Astrocyte (in vitro differentiated cells and primary cell): ENCODE measurements around the gene TOR1A.

Experiments used
- EZH2 ChIP-seq: IDR thresholded peaks from 2 replicates; pipeline ENCODE4 v1.6.1; 2012; ENCODE audit warnings: mild to moderate bottlenecking, low read length, inconsistent platforms; ENCODE audit not compliant: insufficient read depth
- TF ChIP-seq, protein P1 (sequence below): IDR thresholded peaks from 2 replicates; pipeline ENCODE4 v1.5.1; 2011; ENCODE audit warnings: low read depth, mild to moderate bottlenecking, inconsistent platforms, low read length, moderate library complexity; ENCODE audit not compliant: insufficient read depth

GRCh38 chr9:129828969-129829368, 5.0 kb upstream of the TOR1A start:
- TF ChIP-seq, protein P1, sequence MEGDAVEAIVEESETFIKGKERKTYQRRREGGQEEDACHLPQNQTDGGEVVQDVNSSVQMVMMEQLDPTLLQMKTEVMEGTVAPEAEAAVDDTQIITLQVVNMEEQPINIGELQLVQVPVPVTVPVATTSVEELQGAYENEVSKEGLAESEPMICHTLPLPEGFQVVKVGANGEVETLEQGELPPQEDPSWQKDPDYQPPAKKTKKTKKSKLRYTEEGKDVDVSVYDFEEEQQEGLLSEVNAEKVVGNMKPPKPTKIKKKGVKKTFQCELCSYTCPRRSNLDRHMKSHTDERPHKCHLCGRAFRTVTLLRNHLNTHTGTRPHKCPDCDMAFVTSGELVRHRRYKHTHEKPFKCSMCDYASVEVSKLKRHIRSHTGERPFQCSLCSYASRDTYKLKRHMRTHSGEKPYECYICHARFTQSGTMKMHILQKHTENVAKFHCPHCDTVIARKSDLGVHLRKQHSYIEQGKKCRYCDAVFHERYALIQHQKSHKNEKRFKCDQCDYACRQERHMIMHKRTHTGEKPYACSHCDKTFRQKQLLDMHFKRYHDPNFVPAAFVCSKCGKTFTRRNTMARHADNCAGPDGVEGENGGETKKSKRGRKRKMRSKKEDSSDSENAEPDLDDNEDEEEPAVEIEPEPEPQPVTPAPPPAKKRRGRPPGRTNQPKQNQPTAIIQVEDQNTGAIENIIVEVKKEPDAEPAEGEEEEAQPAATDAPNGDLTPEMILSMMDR: no peak
- no peak for TF ChIP-seq EZH2
